Erythroblast (primary cell): ENCODE results near the gene FYN.

ENCODE experiments used
- GATA1 ChIP-seq: IDR thresholded peaks from 2 replicates; pipeline ENCODE4 v1.6.1; 2011; ENCODE audit warnings: low read depth, mild to moderate bottlenecking, control low read depth, low read length, moderate library complexity
- POLR2A ChIP-seq: IDR thresholded peaks from 2 replicates; pipeline ENCODE4 v1.6.1; 2011; ENCODE audit warnings: mild to moderate bottlenecking, low read length

DNA sequence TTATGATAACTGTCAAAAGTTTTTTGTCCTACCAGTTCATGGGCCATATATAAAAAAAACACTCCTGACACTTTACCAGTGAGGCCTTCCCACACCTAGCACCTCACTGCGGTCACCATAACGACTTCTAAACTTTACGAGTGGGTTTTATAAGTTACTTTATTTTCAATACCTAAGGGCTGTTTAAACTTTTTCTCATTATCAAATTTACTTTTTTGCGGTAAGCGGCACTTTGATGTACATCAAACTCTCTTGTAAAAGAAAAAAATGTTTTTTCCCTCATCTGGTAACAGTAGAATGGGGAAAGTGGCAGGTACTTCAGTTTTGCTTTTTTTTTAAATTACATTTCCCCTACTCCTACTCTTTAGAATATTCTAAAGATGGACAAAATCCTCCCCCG, 36.2 kb downstream of the FYN start:
- no peak for TF ChIP-seq POLR2A
- TF ChIP-seq GATA1: no peak
